A673 (cell line): ENCODE measurements around the gene GSTT4. TPM values are rescaled to one million over a fixed set of nuclear protein-coding genes. Genes with fewer than 3 reads are reported as not detected.

Source experiments
- BruUV-seq: library from RNA; stranded (reverse); fragments of 400-500 nt; replicated peaks from 2 replicates; lab custom pipeline; 2021; lab: Mats Ljungman, UMichigan
- CTCF ChIA-PET: fragments of 300-600 bp; sonication (Branson Sonifier 250); formaldehyde crosslinking; loops from one replicate; lab custom pipeline; 2022; ENCODE audit warnings: antibody characterized with exemption; lab: Charles Lee
- POLR2A ChIA-PET: fragments of 300-600 bp; sonication (Branson Sonifier 250); formaldehyde crosslinking; loops from one replicate; lab custom pipeline; 2022; ENCODE audit warnings: antibody characterized with exemption; ENCODE audit not compliant: low non-redundant PET; lab: Charles Lee
- DNase-seq: peaks from one replicate; pipeline ENCODE4 v3.0.0-alpha.2; 2015; ENCODE audit warnings: low spot score
- H3K27ac ChIP-seq: fragments of 200-600 bp; sonication (generic); 2 replicates; pipeline ENCODE4 v1.5.1; 2016; ENCODE audit warnings: mixed run types, low read depth, mild to moderate bottlenecking, mixed read lengths, antibody characterized with exemption, low read length; ENCODE audit not compliant: poor library complexity, severe bottlenecking
- H3K27me3 ChIP-seq: fragments of 200-600 bp; sonication (generic); replicated peaks from 2 replicates; pipeline ENCODE4 v1.6.1; 2017; ENCODE audit warnings: mixed run types, low read depth, mild to moderate bottlenecking, mixed read lengths, antibody characterized with exemption, low read length; ENCODE audit not compliant: insufficient read depth, poor library complexity
- H3K36me3 ChIP-seq: fragments of 200-600 bp; sonication (generic); 2 replicates; pipeline ENCODE4 v1.6.1; 2016; ENCODE audit warnings: mixed run types, mild to moderate bottlenecking, mixed read lengths, antibody characterized with exemption, low read length; ENCODE audit not compliant: insufficient read depth, poor library complexity, severe bottlenecking
- H3K4me1 ChIP-seq: fragments of 200-600 bp; sonication (generic); 2 replicates; pipeline ENCODE4 v1.6.1; 2017; ENCODE audit warnings: mixed run types, mild to moderate bottlenecking, mixed read lengths, antibody characterized with exemption, low read length; ENCODE audit not compliant: insufficient read depth, poor library complexity, severe bottlenecking
- H3K4me3 ChIP-seq: fragments of 200-600 bp; sonication (generic); 2 replicates; pipeline ENCODE4 v1.5.1; 2016; ENCODE audit warnings: low read depth, mixed run types, mild to moderate bottlenecking, mixed read lengths, low read length; ENCODE audit not compliant: poor library complexity, severe bottlenecking
- H3K9me3 ChIP-seq: fragments of 200-600 bp; sonication (generic); 2 replicates; pipeline ENCODE4 v1.6.1; 2016; ENCODE audit warnings: mixed run types, low read depth, mild to moderate bottlenecking, mixed read lengths, antibody characterized with exemption, low read length; ENCODE audit not compliant: poor library complexity, severe bottlenecking
- CTCF ChIP-seq: fragments of 300-800, 200-600 bp; sonication (generic); conservative IDR thresholded peaks from 2 replicates; pipeline ENCODE4 v1.5.1; 2017; ENCODE audit warnings: low read depth, mild to moderate bottlenecking, antibody characterized with exemption, low read length, moderate library complexity, mixed read lengths
- EZH2 ChIP-seq: fragments of 200-600 bp; sonication (generic); IDR thresholded peaks from 2 replicates; pipeline ENCODE4 v1.6.1; 2017; ENCODE audit warnings: borderline replicate concordance, low read depth, mild to moderate bottlenecking, mixed read lengths, antibody characterized with exemption, low read length; ENCODE audit not compliant: poor library complexity, severe bottlenecking
- intact Hi-C: fragments of 100-400 bp; cut with micrococcal nuclease; formaldehyde crosslinking; loops from one replicate; pipeline ENCODE4 v1.10.0; 2022; ENCODE audit not compliant: unreplicated experiment
- total RNA-seq: library from RNA; stranded (reverse); gene quantifications from 2 replicates; pipeline ENCODE4 v1.2.3, GENCODE V29; 2021

Gene GSTT4
- total RNA-seq, 1 experiment from 2014 or later = not detected

DNA sequence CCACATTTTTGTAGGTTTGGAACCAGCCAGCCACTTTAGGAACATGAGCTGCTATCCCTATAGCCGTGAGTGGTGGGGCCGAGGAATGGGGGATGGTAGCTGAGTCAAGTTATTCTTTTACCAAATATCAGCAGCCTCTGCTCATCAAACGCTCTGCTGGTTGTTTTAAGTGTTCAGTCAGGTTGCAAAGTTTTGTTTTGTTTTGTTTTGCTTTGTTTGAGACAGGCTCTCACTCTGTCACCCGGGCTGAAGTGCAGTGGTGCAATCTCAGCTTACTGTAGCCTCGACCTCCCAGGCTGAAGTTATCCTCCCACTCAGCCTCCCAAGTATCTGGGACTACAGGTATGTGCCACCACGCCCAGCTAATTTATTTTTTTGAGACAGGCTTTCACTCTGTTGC is 20.2 kb upstream of the GSTT4 start:
- H3K27ac ChIP-seq = no peak overlapping the region
- H3K9me3 ChIP-seq = peaks cover 8% of the 10 kb centered on the region
- no peak for DNase-seq
- H3K4me1 ChIP-seq = peaks cover 8% of the 10 kb centered on the region
- no peak for TF ChIP-seq EZH2
- ChIA-PET CTCF (no interaction called here), POLR2A (no interaction called here)
- H3K4me3 ChIP-seq = no peak overlapping the region
- no peaks in the 10 kb centered on the region for H3K27me3 ChIP-seq
- intact Hi-C loops = no loop called here
- BruUV-seq = no TSS peak
- no peaks in the 10 kb centered on the region for H3K36me3 ChIP-seq

GRCh38 chr22:24024354-24024753 is 19.1 kb upstream of the GSTT4 start:
- no peaks in the 10 kb centered on the region for H3K36me3 ChIP-seq
- no TSS peak for BruUV-seq
- TF ChIP-seq EZH2 (no peak), CTCF (no peak)
- H3K4me3 ChIP-seq = no peak overlapping the region
- H3K27ac ChIP-seq = no peak overlapping the region
- H3K9me3 ChIP-seq = peaks cover 8% of the 10 kb centered on the region
- POLR2A ChIA-PET = no interaction called here
- H3K27me3 ChIP-seq = no peaks in the 10 kb centered on the region
- DNase-seq = no peak
- intact Hi-C loops = no loop called here
- peaks cover 8% of the 10 kb centered on the region for H3K4me1 ChIP-seq
- CTCF ChIA-PET = no interaction called here

GRCh38 chr22:24023204-24023789 is 18.0 kb upstream of the GSTT4 start:
- ChIA-PET POLR2A (no interaction called here), CTCF (no interaction called here)
- intact Hi-C loops = no loop called here
- Histone ChIP-seq H3K27me3 (no peaks in the 10 kb centered on the region), H3K9me3 (peaks cover 8% of the 10 kb centered on the region), H3K4me3 (no peak overlapping the region), H3K4me1 (peaks cover 8% of the 10 kb centered on the region), H3K27ac (no peak overlapping the region), H3K36me3 (no peaks in the 10 kb centered on the region)
- BruUV-seq = no TSS peak
- TF ChIP-seq EZH2 = no peak
- no peak for DNase-seq

GRCh38 chr22:24021304-24021703 is 16.1 kb upstream of the GSTT4 start:
- POLR2A ChIA-PET = no interaction called here
- Histone ChIP-seq H3K27ac (no peak overlapping the region), H3K4me1 (no peaks in the 10 kb centered on the region), H3K27me3 (no peaks in the 10 kb centered on the region), H3K36me3 (no peaks in the 10 kb centered on the region), H3K9me3 (peaks cover 8% of the 10 kb centered on the region), H3K4me3 (no peak overlapping the region)
- TF ChIP-seq EZH2 (no peak), CTCF (no peak)
- DNase-seq = no peak
- CTCF ChIA-PET = no interaction called here
- BruUV-seq = no TSS peak
- intact Hi-C loops = no loop called here
